GM18858 (cell line): Measurements from ENCODE around the gene PSMD2.
A peak's percentile ranks its signal among the peaks of the same experiment; 100 is the strongest.
"Not testable (repeated sequence)": the region's sequence is repeated elsewhere in the genome, so short reads cannot be mapped to it uniquely, and the experiment has no call there.

Experiments
- ATAC-seq: cut with Tn5 transposase; IDR thresholded peaks from one replicate; pipeline ENCODE4 v1.9.1; 2021; ENCODE audit not compliant: unreplicated experiment

The PSMD2 gene

GRCh38 chr3:184298759-184299487 lies at the start of gene PSMD2:
Gene PSMD2 (plus strand): TSS chr3:184299241. CDS start chr3:184299267, 26 bp downstream.
- ATAC-seq = peak; percentile 88

GRCh38 chr3:184249412-184250166 lies 49.5 kb upstream of the PSMD2 start, which contains the start of gene EEF1AKMT4:
Gene EEF1AKMT4 (plus strand): TSS chr3:184249672. CDS start chr3:184249695, 23 bp downstream.
- peak; percentile 70 for ATAC-seq

DNA sequence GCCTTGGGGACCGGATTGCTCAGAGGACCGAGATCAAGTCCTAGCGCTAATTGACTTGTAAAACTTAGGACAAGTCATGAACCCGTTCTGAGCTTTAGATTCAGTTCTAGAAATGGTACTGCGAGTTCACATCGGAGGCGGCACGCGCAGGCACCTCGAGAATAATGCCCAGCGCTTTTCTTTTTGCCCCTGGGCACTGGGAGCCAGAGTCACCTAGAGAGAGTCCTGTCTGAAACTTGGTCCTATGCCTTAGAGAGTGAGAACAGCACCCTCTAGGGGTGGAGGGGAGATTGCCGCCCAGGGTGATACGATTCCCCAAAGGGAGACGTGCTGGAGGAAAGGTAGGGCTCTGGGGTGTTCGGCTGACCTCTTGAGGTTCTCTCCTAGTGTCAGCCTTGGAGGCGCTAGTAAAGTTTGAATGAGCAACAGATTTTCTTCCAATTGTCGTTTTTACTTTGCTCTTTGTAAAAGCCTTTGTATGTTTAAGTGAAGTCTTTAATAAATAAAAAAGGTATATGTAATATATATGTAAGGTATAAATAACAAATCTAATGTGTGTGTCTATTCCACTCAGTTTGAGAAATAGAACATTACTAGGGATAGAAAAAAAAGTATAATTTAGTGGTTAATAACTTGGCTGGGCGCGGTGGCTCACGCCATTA lies 48.7 kb upstream of the PSMD2 start:
- peak; percentile 73 for ATAC-seq

DNA sequence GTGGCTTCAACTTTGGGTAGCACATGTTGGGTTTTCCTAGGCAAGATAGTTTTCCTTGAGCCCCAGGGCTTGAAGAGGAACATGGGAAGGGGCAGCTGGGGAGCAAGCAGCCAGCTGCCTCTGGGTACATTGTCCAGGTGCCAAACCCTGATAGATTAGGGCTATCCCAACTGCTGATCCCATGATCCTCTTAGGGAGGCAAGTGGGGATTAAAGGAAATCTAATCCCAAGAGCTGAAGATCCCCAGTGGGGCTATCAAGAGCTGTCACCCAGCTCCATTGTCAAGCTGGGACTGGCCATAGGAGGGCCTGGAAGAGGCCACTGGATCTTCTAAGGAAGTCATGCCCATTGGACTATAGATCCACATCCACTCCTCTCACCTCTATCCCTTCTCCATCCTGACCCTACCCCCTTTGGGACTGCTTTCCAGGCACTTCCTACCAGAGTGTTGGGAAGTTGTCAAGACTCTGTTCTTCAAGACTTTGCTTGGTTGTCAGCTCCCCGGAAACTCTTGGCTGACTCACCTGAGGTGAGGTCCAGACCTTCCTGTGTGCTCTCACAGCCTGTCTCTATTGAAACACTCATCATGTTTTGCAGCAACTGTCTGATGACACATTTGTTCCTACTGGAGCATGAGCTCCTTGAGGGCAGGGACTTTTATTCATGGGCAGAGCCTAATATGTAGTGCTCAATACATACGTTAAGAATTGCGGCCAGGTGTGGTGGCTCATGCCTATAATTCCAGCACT lies 43.6 kb upstream of the PSMD2 start:
- no peak for ATAC-seq

DNA sequence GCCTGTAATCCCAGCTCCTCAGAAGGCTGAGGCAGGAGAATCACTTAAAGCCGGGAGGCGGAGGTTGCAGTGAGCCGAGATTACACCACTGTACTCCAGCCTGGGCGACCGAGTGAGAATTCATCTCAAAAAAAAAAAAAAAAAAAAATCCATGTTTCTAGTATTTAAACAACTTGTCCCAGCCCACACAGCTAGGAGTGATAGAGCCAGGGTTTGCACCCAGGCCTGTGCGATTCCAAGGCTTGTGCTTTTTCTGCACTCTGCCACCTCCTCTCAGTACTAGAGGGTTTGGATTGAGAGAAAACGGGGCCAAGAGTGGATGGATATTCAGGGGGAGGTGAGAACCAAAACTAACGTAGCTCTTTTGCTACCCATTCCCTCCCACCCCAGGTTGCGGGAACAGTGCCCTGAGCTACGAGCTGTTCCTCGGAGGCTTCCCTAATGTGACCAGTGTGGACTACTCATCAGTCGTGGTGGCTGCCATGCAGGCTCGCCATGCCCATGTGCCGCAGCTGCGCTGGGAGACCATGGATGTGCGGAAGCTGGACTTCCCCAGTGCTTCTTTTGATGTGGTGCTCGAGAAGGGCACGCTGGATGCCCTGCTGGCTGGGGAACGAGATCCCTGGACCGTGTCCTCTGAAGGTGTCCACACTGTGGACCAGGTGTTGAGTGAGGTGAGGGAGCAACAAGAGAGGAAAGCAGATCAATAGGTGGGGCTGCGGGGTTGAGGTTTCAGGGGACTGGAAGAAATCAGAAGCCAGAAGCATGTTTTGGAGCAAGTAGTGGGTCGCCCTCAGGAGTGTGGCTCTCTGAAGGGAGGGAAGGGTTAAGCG lies 41.7 kb upstream of the PSMD2 start:
- no peak for ATAC-seq

- no peak for ATAC-seq
Observed at GRCh38 chr3:184258926-184259325, 40.1 kb upstream of the PSMD2 start.

GRCh38 chr3:184259396-184259877 lies 39.6 kb upstream of the PSMD2 start:
- no peak for ATAC-seq

DNA sequence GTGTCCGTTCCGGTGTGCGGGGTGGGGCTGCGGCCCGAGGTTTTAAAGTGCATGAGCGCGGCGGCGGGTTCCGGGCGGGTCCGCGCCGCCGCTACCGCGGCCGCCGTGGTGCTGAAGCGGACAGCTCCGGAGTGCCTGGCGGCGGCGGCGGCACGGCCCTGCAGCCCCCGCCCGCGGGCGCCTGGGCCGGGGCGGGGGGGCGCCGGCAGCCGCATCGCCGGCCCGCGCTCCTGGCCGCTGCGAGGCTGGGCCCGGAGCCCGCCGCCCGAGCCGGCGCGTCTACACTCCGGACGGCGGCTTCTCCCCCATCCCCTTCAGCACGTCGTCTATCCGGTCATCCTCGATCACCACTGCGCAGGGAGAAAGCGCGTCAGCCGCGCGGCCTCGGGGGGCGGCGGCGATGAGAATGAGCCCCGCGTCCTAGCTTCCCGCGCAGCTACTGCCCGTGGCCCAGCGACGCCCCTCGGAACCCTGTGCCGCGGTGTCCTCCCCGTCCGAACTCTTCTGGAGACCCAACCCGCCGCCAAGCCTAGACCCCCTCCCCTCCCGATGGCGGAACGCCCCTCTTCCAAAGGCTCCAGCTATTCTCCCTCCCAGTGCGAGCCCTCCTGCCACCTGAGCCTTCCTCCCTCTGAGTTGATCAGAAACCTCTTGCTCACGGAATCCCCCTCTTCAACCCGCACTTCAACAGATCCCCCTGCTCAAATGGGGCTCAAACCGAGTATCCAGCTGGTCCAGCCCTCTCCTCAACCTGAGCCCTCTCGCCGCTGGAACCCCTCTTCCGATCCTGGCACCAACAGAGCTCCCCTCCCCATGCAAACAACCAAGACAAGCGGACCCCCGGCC lies 38.9 kb upstream of the PSMD2 start:
- no peak for ATAC-seq

DNA sequence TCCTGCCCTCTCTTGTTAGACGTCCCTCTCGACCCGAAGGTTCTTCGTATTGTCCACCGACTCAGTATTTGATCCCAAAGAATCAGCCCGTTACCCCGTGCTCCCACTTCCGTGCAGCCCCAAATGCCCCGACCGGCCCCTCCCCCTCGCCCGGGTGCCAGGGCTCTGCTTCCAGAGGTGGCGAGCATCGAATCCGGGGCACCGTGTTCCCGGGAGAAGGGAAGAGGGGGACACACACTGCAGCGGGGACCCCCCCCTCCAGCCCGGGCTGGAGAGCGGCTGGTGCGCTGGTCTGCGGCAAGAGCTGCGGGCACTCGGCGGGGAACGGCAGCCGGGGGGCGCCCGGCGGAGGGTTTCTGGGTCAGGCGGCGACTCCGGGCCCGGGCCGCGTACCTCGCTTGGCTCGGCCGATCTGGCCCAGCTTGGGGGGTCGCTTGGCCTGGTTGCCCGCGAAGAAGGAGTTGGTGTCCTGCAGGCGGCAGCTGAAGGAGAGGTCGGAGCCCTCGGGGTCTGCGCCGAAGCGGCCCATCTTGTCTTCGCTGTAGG lies 38.2 kb upstream of the PSMD2 start:
- ATAC-seq = no peak

GRCh38 chr3:184261270-184261853 lies 37.7 kb upstream of the PSMD2 start, which contains the start of gene CAMK2N2:
Gene CAMK2N2 (minus strand): TSS chr3:184261553. CDS start chr3:184261285, 268 bp downstream.
- no peak for ATAC-seq

DNA sequence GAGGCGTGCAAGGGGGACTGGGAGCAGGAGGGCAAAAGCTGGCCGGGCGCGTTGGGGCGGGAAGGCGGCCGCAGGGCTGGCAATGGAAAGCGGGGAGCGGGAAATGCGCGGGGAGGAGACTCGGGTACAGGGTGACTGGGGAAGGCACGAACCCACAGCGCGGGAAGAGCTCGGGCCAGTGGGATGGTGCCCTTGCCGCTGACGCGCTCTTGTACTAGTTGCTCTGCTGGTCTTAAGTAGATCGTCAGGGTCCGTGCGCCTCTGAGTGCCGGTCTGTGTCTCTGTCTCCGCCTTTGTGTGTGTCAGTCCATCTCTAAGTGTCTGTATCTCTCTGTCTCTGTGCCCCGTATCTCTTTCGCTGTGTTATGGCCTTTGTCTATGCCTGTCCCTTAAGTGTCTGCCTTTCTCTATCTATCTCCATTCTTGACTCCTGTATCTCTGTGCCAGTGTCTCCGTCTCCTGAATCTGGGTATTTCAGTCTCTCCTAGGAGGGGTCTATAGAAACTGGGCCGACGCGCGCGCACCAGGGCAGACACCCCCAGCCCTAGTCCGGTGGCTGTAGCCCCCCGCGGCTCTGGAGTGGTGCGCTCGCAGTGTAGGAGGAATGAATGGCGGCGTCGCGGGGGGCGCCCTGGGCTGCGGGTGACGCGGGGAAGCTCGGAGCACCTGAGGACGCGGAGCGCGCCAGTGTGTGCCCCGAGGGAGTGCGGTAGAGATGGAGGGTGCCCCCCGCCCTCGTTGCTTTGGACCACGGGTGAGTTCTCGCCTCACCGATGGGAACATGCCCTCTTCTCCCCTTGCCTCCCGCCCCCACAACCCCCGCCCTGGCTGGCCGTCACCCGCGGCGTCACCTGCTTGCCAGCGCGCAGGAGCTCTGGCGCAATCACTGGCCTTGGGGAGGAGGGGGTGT lies 36.9 kb upstream of the PSMD2 start:
- ATAC-seq = no peak

DNA sequence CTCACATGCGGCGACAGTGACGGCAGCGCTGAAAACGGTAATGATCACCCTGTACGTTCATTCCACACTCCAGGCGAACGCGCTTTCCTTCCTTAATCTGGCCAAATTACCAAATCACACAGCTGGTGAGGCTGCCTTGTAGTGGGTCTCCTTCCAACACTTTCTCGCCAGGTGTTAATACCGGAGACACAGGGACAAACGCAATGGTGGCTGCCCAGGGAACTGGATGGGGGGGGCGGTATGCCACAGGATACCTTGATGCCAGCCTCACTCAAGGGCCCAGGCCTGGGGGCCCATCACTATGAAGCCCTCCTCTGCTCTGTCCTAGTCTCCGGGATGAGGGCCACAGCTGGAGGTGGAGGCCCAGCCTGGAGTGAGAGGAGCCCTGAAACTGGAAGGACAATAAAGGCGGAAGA lies 36.3 kb upstream of the PSMD2 start:
- no peak for ATAC-seq

- not testable (repeated sequence) for ATAC-seq
Observed at GRCh38 chr3:184267249-184267648, 31.8 kb upstream of the PSMD2 start.

- ATAC-seq = no peak
Observed at GRCh38 chr3:184272269-184272668, 26.8 kb upstream of the PSMD2 start.

GRCh38 chr3:184275381-184275701 lies 23.7 kb upstream of the PSMD2 start:
- no peak for ATAC-seq

- ATAC-seq = no peak
Observed at GRCh38 chr3:184275961-184276910, 22.8 kb upstream of the PSMD2 start, which contains the start of gene ECE2. Gene ECE2 (plus strand): TSS chr3:184276022. CDS start chr3:184276154, 132 bp downstream.
